WTC11 (cell line): ENCODE data around the gene POLE4. TPM values are rescaled to one million over a fixed set of nuclear protein-coding genes. Genes with fewer than 3 reads are reported as not detected.

ENCODE experiments used
- ATAC-seq: fragments of 200-7000 bp; cut with Tn5 transposase; 2 replicates; pipeline ENCODE4 v1.10.0; 2021; ENCODE audit warnings: mild to moderate bottlenecking, moderate library complexity
- CTCF ChIA-PET: fragments of 300-600 bp; sonication (Branson Sonifier 250); formaldehyde crosslinking; loops from one replicate; lab custom pipeline; 2021; ENCODE audit warnings: antibody characterized with exemption; lab: Charles Lee
- POLR2A ChIA-PET: fragments of 350-600 bp; sonication (Branson Sonifier 250); formaldehyde crosslinking; loops from one replicate; lab custom pipeline; 2021; ENCODE audit warnings: antibody characterized with exemption; lab: Charles Lee
- DNase-seq: peaks from one replicate; pipeline ENCODE4 v3.0.0; 2021; ENCODE audit warnings: low spot score
- H3K27ac Mint-ChIP-seq: 2 replicates; pipeline ENCODE4 v1.8.0; 2021; ENCODE audit warnings: mixed read lengths
- H3K27me3 Mint-ChIP-seq: 2 replicates; pipeline ENCODE4 v1.8.0; 2021; ENCODE audit warnings: low read depth, mild to moderate bottlenecking, moderate library complexity, mixed read lengths
- H3K36me3 Mint-ChIP-seq: 2 replicates; pipeline ENCODE4 v1.8.0; 2021; ENCODE audit warnings: mixed read lengths
- H3K4me1 Mint-ChIP-seq: 2 replicates; pipeline ENCODE4 v1.8.0; 2022; ENCODE audit warnings: mixed read lengths
- H3K4me3 Mint-ChIP-seq: 2 replicates; pipeline ENCODE4 v1.8.0; 2021; ENCODE audit warnings: mild to moderate bottlenecking, moderate library complexity, mixed read lengths
- H3K9me3 Mint-ChIP-seq: 2 replicates; pipeline ENCODE4 v1.8.0; 2021; ENCODE audit warnings: mixed read lengths
- AR ChIP-seq: fragments of 250-450 bp; sonication (Bioruptor Pico); IDR thresholded peaks from 2 replicates; pipeline ENCODE4 v1.9.0; 2021; ENCODE audit warnings: mild to moderate bottlenecking
- CREM ChIP-seq: sonication (generic); formaldehyde crosslinking; IDR thresholded peaks from 2 replicates; pipeline ENCODE4 v1.8.1; 2022; ENCODE audit warnings: mild to moderate bottlenecking, missing genetic modification reagents, moderate library complexity
- E2F1 ChIP-seq: sonication (generic); formaldehyde crosslinking; IDR thresholded peaks from 2 replicates; pipeline ENCODE4 v1.8.0; 2022; ENCODE audit warnings: mild to moderate bottlenecking, missing genetic modification reagents
- FOXP4 ChIP-seq: sonication (generic); formaldehyde crosslinking; IDR thresholded peaks from 2 replicates; pipeline ENCODE4 v1.8.0; 2022; ENCODE audit warnings: mild to moderate bottlenecking, missing genetic modification reagents
- GABPB1 ChIP-seq: sonication (generic); formaldehyde crosslinking; IDR thresholded peaks from 2 replicates; pipeline ENCODE4 v1.8.1; 2023; ENCODE audit warnings: mild to moderate bottlenecking, missing genetic modification reagents
- MLX ChIP-seq: sonication (generic); formaldehyde crosslinking; IDR thresholded peaks from 2 replicates; pipeline ENCODE4 v1.8.1; 2023; ENCODE audit warnings: mild to moderate bottlenecking, missing genetic modification reagents, moderate library complexity
- NFATC4 ChIP-seq: fragments of 250-450 bp; sonication (Bioruptor Pico); IDR thresholded peaks from 2 replicates; pipeline ENCODE4 v1.9.0; 2021; ENCODE audit warnings: mild to moderate bottlenecking
- RELA ChIP-seq: sonication (generic); formaldehyde crosslinking; IDR thresholded peaks from 2 replicates; pipeline ENCODE4 v1.8.1; 2022; ENCODE audit warnings: missing genetic modification reagents, mild to moderate bottlenecking, borderline replicate concordance
- STAT6 ChIP-seq: sonication (generic); formaldehyde crosslinking; conservative IDR thresholded peaks from 2 replicates; pipeline ENCODE4 v1.8.1; 2023; ENCODE audit warnings: mild to moderate bottlenecking, low read depth, missing genetic modification reagents, moderate library complexity
- ZNF121 ChIP-seq: sonication (generic); formaldehyde crosslinking; IDR thresholded peaks from 2 replicates; pipeline ENCODE4 v1.8.0; 2023; ENCODE audit warnings: missing genetic modification reagents
- ZNF281 ChIP-seq: sonication (generic); formaldehyde crosslinking; IDR thresholded peaks from 2 replicates; pipeline ENCODE4 v1.8.0; 2023; ENCODE audit warnings: mild to moderate bottlenecking, missing genetic modification reagents
- ZNF671 ChIP-seq: fragments of 250-450 bp; sonication (Bioruptor Pico); IDR thresholded peaks from 2 replicates; pipeline ENCODE4 v1.8.0; 2021; ENCODE audit warnings: mild to moderate bottlenecking
- total RNA-seq: library from RNA; stranded (reverse); gene quantifications from 3 replicates; pipeline ENCODE4 v1.2.3, GENCODE V29; 2021
- TF ChIP-seq, protein P1 (sequence below): fragments of 250-450 bp; sonication (Bioruptor Pico); IDR thresholded peaks from 2 replicates; pipeline ENCODE4 v2.1.2; 2022; ENCODE audit warnings: mild to moderate bottlenecking, moderate library complexity
- TF ChIP-seq, protein P2 (sequence below): sonication (generic); formaldehyde crosslinking; IDR thresholded peaks from 2 replicates; pipeline ENCODE4 v1.8.1; 2023; ENCODE audit warnings: mild to moderate bottlenecking, missing genetic modification reagents

The POLE4 gene
- total RNA-seq, 1 experiment from 2014 or later = 31.5 TPM

GRCh38 chr2:74939919-74940812 is 18.3 kb upstream of the POLE4 start:
- no peak for TF ChIP-seq FOXP4 (CRISPR knock-in tag)
- TF ChIP-seq GABPB1 (CRISPR knock-in tag) = peak; percentile 73; the same call in 1 of the 2 replicates
- Mint-ChIP-seq H3K9me3 (no peaks in the 10 kb centered on the region), H3K4me1 (no peaks in the 10 kb centered on the region), H3K4me3 (no peak overlapping the region), H3K36me3 (no peaks in the 10 kb centered on the region), H3K27ac (no peak overlapping the region), H3K27me3 (no peaks in the 10 kb centered on the region)
- CTCF ChIA-PET = no interaction called here
- POLR2A ChIA-PET = no interaction called here
- no peak for ATAC-seq
- no peak for DNase-seq

GRCh38 chr2:74941284-74941683 is 17.2 kb upstream of the POLE4 start:
- no peaks in the 10 kb centered on the region for H3K9me3 Mint-ChIP-seq
- H3K4me1 Mint-ChIP-seq = no peaks in the 10 kb centered on the region
- DNase-seq = no peak
- no peaks in the 10 kb centered on the region for H3K36me3 Mint-ChIP-seq
- TF ChIP-seq NFATC4 (no peak), ZNF281 (CRISPR knock-in tag) (no peak), RELA (CRISPR knock-in tag) (no peak), CREM (CRISPR knock-in tag) (no peak)
- no peak overlapping the region for H3K27ac Mint-ChIP-seq
- CTCF ChIA-PET = no interaction called here
- no peaks in the 10 kb centered on the region for H3K27me3 Mint-ChIP-seq
- H3K4me3 Mint-ChIP-seq = no peak overlapping the region
- ATAC-seq = no peak
- POLR2A ChIA-PET = no interaction called here

DNA sequence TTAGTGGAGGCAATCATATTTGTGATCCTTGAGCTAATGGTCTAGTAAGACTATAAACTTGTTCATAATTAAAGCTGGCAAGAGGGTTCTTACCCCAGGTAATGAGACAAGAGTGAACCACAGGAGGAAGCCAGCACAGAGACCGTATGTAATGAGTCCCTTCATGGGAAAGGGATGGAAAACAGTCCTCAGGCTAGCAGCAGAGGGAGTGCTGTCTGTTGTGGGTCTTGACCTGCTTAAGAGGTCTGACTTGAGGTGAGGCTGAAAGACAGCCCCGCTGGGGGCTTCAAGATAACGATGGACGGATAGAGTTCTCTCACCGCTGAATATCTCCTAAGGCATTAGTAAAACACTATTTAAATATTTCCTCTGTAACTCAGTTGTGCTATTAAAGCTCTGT is 16.2 kb upstream of the POLE4 start:
- H3K27ac Mint-ChIP-seq = no peak overlapping the region
- POLR2A ChIA-PET = no interaction called here
- CTCF ChIA-PET = no interaction called here
- DNase-seq (no peak), ATAC-seq (peak; percentile 68)
- H3K4me3 Mint-ChIP-seq = no peak overlapping the region
- peaks cover 8% of the 10 kb centered on the region for H3K9me3 Mint-ChIP-seq
- no peaks in the 10 kb centered on the region for H3K27me3 Mint-ChIP-seq
- H3K4me1 Mint-ChIP-seq = peaks cover under 1% of the 10 kb centered on the region
- H3K36me3 Mint-ChIP-seq = peaks cover 5% of the 10 kb centered on the region; the same call in 1 of the 2 replicates
- TF ChIP-seq, protein P1, sequence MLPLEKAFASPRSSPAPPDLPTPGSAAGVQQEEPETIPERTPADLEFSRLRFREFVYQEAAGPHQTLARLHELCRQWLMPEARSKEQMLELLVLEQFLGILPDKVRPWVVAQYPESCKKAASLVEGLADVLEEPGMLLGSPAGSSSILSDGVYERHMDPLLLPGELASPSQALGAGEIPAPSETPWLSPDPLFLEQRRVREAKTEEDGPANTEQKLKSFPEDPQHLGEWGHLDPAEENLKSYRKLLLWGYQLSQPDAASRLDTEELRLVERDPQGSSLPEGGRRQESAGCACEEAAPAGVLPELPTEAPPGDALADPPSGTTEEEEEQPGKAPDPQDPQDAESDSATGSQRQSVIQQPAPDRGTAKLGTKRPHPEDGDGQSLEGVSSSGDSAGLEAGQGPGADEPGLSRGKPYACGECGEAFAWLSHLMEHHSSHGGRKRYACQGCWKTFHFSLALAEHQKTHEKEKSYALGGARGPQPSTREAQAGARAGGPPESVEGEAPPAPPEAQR (CRISPR knock-in tag) = no peak
- TF ChIP-seq, protein P2, sequence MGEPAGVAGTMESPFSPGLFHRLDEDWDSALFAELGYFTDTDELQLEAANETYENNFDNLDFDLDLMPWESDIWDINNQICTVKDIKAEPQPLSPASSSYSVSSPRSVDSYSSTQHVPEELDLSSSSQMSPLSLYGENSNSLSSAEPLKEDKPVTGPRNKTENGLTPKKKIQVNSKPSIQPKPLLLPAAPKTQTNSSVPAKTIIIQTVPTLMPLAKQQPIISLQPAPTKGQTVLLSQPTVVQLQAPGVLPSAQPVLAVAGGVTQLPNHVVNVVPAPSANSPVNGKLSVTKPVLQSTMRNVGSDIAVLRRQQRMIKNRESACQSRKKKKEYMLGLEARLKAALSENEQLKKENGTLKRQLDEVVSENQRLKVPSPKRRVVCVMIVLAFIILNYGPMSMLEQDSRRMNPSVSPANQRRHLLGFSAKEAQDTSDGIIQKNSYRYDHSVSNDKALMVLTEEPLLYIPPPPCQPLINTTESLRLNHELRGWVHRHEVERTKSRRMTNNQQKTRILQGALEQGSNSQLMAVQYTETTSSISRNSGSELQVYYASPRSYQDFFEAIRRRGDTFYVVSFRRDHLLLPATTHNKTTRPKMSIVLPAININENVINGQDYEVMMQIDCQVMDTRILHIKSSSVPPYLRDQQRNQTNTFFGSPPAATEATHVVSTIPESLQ (CRISPR knock-in tag) = no peak
- TF ChIP-seq E2F1 (no peak), STAT6 (CRISPR knock-in tag) (no peak), ZNF121 (CRISPR knock-in tag) (no peak), MLX (CRISPR knock-in tag) (no peak), ZNF671 (CRISPR knock-in tag) (no peak), AR (no peak)
